Neuronal stem cell (in vitro differentiated cells): Measurements from ENCODE around the gene WHRN.

Source experiments
- DNase-seq: peaks from one replicate; pipeline ENCODE4 v3.0.0-alpha.2; 2013; ENCODE audit warnings: low spot score
- H2AFZ ChIP-seq: one replicate; pipeline ENCODE4 v1.6.1; 2013; ENCODE audit warnings: mild to moderate bottlenecking, low read length, inconsistent platforms
- H2AK5ac ChIP-seq: 2 replicates; pipeline ENCODE4 v1.6.1; 2013; ENCODE audit warnings: low read depth, mild to moderate bottlenecking, inconsistent platforms, low read length, moderate library complexity, mixed read lengths
- H2BK120ac ChIP-seq: 2 replicates; pipeline ENCODE4 v1.6.1; 2013; ENCODE audit warnings: low read depth, mild to moderate bottlenecking, inconsistent platforms, low read length, moderate library complexity, mixed read lengths
- H2BK12ac ChIP-seq: one replicate; pipeline ENCODE4 v1.6.1; 2013; ENCODE audit warnings: low read length, inconsistent platforms
- H2BK15ac ChIP-seq: 2 replicates; pipeline ENCODE4 v1.6.1; 2013; ENCODE audit warnings: mild to moderate bottlenecking, low read length, inconsistent platforms, mixed read lengths
- H2BK5ac ChIP-seq: one replicate; pipeline ENCODE4 v1.6.1; 2013; ENCODE audit warnings: inconsistent platforms, mild to moderate bottlenecking, low read length, moderate library complexity
- H3K14ac ChIP-seq: one replicate; pipeline ENCODE4 v1.6.1; 2013; ENCODE audit warnings: low read length, inconsistent platforms
- H3K18ac ChIP-seq: 2 replicates; pipeline ENCODE4 v1.6.1; 2013; ENCODE audit warnings: low read length, inconsistent platforms
- H3K23ac ChIP-seq: 2 replicates; pipeline ENCODE4 v1.6.1; 2013; ENCODE audit warnings: low read depth, mild to moderate bottlenecking, mixed read lengths, low read length, inconsistent platforms; ENCODE audit not compliant: poor library complexity
- H3K27ac ChIP-seq: replicated peaks from 3 replicates; pipeline ENCODE4 v1.5.1; 2013; ENCODE audit warnings: low read length, inconsistent platforms
- H3K27me3 ChIP-seq, 3 experiments: 2 replicates each; pipeline ENCODE4 v1.6.1; 2013; ENCODE audit warnings: low read length in 3 of 3, mild to moderate bottlenecking in 2 of 3, inconsistent platforms in 1 of 3, low read depth in 1 of 3, mixed read lengths in 1 of 3, moderate library complexity in 1 of 3; ENCODE audit not compliant: control insufficient read depth in 3 of 3, insufficient read depth in 3 of 3
- H3K36me3 ChIP-seq, 2 donors: replicated peaks in 1 of 2; 2 replicates each; pipeline ENCODE4 v1.6.1; 2013; ENCODE audit warnings: low read length in 2 of 2; ENCODE audit not compliant: control insufficient read depth in 2 of 2, insufficient read depth in 2 of 2
- H3K4ac ChIP-seq: 2 replicates; pipeline ENCODE4 v1.6.1; 2013; ENCODE audit warnings: inconsistent platforms, mild to moderate bottlenecking, low read length, moderate library complexity
- H3K4me1 ChIP-seq, 2 donors: 1 replicate in 1 of 2; 2 replicates in 1 of 2; pipeline ENCODE4 v1.6.1; 2013; ENCODE audit warnings: low read length in 2 of 2, low read depth in 1 of 2; ENCODE audit not compliant: control insufficient read depth in 2 of 2, insufficient read depth in 1 of 2
- H3K4me2 ChIP-seq: one replicate; pipeline ENCODE4 v1.6.1; 2013; ENCODE audit warnings: mild to moderate bottlenecking, low read length, inconsistent platforms; ENCODE audit not compliant: insufficient read depth, poor library complexity, severe bottlenecking
- H3K4me3 ChIP-seq, 2 donors: 2 replicates each; pipeline ENCODE4 v1.5.1; 2013; ENCODE audit warnings: low read length in 2 of 2, mild to moderate bottlenecking in 2 of 2, inconsistent platforms in 1 of 2, moderate library complexity in 1 of 2
- H3K79me1 ChIP-seq: one replicate; pipeline ENCODE4 v1.6.1; 2013; ENCODE audit warnings: low read depth, mild to moderate bottlenecking, inconsistent platforms, low read length, moderate library complexity
- H3K9ac ChIP-seq: one replicate; pipeline ENCODE4 v1.6.1; 2013; ENCODE audit warnings: mild to moderate bottlenecking, low read depth, low read length, inconsistent platforms; ENCODE audit not compliant: poor library complexity
- H3K9me3 ChIP-seq, 2 donors: replicated peaks in 1 of 2; 2 replicates each; pipeline versions ENCODE3 to v1.6.1; 2013; ENCODE audit warnings: low read length in 2 of 2, mild to moderate bottlenecking in 2 of 2, inconsistent platforms in 1 of 2, low read depth in 1 of 2, mixed read lengths in 1 of 2, moderate library complexity in 1 of 2; ENCODE audit not compliant: control insufficient read depth in 2 of 2, insufficient read depth in 1 of 2
- H4K8ac ChIP-seq: one replicate; pipeline ENCODE4 v1.6.1; 2013; ENCODE audit warnings: low read depth, mild to moderate bottlenecking, inconsistent platforms, low read length, moderate library complexity
- H4K91ac ChIP-seq: one replicate; pipeline ENCODE4 v1.6.1; 2013; ENCODE audit warnings: low read length, low read depth, mild to moderate bottlenecking, inconsistent platforms; ENCODE audit not compliant: poor library complexity
- WGBS, 2 donors: extraction: QIAGEN DNeasy Blood & Tissue Kit; methylation state at CpG; one replicate each; pipeline ENCODE4 v1.1.7; 2013; ENCODE audit warnings: missing lambda C conversion rate in 2 of 2, mixed read lengths in 1 of 2; ENCODE audit not compliant: insufficient read length in 2 of 2, insufficient replicate concordance in 1 of 2; ENCODE audit errors: extremely low coverage in 2 of 2; 5-methylcytosine and 5-hydroxymethylcytosine counted together

WHRN gene

GRCh38 chr9:114492991-114493390 lies 12.3 kb downstream of the WHRN start:
- Histone ChIP-seq H2AFZ (no peak overlapping the region), H3K14ac (no peak overlapping the region)

GRCh38 chr9:114491430-114492003 lies 13.8 kb downstream of the WHRN start:
- H2AFZ ChIP-seq, result no peak overlapping the region
- no peak overlapping the region for H3K4me2 ChIP-seq
- H2BK5ac ChIP-seq, result no peak overlapping the region
- DNase-seq, result no peak
- peak overlapping the region; percentile 20 for H3K18ac ChIP-seq
- H3K4me3 ChIP-seq, result no peak overlapping the region
- no peak overlapping the region for H2BK15ac ChIP-seq
- H2AK5ac ChIP-seq, result no peak overlapping the region
- H3K14ac ChIP-seq, result no peak overlapping the region
- no peak overlapping the region for H2BK120ac ChIP-seq
- H4K8ac ChIP-seq, result no peak overlapping the region
- H3K27ac ChIP-seq, result no peak overlapping the region
- H4K91ac ChIP-seq, result no peak overlapping the region
- no CpG with 5 or more reads among the region's 17 CpGs for WGBS, 2 donors
- no peaks in the 10 kb centered on the region for H3K27me3 ChIP-seq
- no peak overlapping the region for H3K23ac ChIP-seq
- no peak overlapping the region for H2BK12ac ChIP-seq
- peaks cover 7 to 17% of the 10 kb centered on the region in 2 donors for H3K4me1 ChIP-seq
- no peaks in the 10 kb centered on the region for H3K36me3 ChIP-seq
- H3K9me3 ChIP-seq, result no peaks in the 10 kb centered on the region
- no peak overlapping the region for H3K4ac ChIP-seq
- no peaks in the 10 kb centered on the region for H3K79me1 ChIP-seq
- no peak overlapping the region for H3K9ac ChIP-seq

More at GRCh38 chr9:114492991-114493390, 12.3 kb downstream of the WHRN start:
- H3K27me3 ChIP-seq, result no peaks in the 10 kb centered on the region
- no peak overlapping the region for H3K9ac ChIP-seq
- no peak overlapping the region for H3K4ac ChIP-seq
- H3K9me3 ChIP-seq, result no peaks in the 10 kb centered on the region
- no peak overlapping the region for H2BK12ac ChIP-seq
- no peak overlapping the region for H4K8ac ChIP-seq
- H3K4me2 ChIP-seq, result no peak overlapping the region
- no peak overlapping the region for H3K27ac ChIP-seq
- H3K4me3 ChIP-seq, result no peak overlapping the region
- H2BK5ac ChIP-seq, result no peak overlapping the region
- H3K18ac ChIP-seq, result no peak overlapping the region
- H2AK5ac ChIP-seq, result no peak overlapping the region
- no peak overlapping the region for H3K23ac ChIP-seq
- peaks cover 5 to 23% of the 10 kb centered on the region in 2 donors for H3K4me1 ChIP-seq
- H2BK15ac ChIP-seq, result no peak overlapping the region
- no CpG with 5 or more reads among the region's 7 CpGs for WGBS, 2 donors
- H2BK120ac ChIP-seq, result no peak overlapping the region
- no peaks in the 10 kb centered on the region for H3K79me1 ChIP-seq
- DNase-seq, result no peak
- no peaks in the 10 kb centered on the region for H3K36me3 ChIP-seq
- no peak overlapping the region for H4K91ac ChIP-seq

GRCh38 chr9:114489928-114490327 lies 15.3 kb downstream of the WHRN start:
- no peak overlapping the region for H3K4me2 ChIP-seq
- H2BK5ac ChIP-seq, result no peak overlapping the region
- H2BK15ac ChIP-seq, result no peak overlapping the region
- peaks cover 5% of the 10 kb centered on the region in 2 donors for H3K4me1 ChIP-seq
- no peak overlapping the region for H4K91ac ChIP-seq
- no peaks in the 10 kb centered on the region for H3K9me3 ChIP-seq
- no CpG with 5 or more reads among the region's 12 CpGs for whole genome bisulfite sequencing, 2 donors
- H3K27ac ChIP-seq, result no peak overlapping the region
- no peak overlapping the region for H4K8ac ChIP-seq
- no peak overlapping the region for H3K14ac ChIP-seq
- no peak overlapping the region for H2BK12ac ChIP-seq
- no peak overlapping the region for H2BK120ac ChIP-seq
- no peak overlapping the region for H3K18ac ChIP-seq
- H2AK5ac ChIP-seq, result no peak overlapping the region
- H3K9ac ChIP-seq, result no peak overlapping the region
- H3K4me3 ChIP-seq, result no peak overlapping the region
- no peak overlapping the region for H3K23ac ChIP-seq
- H3K79me1 ChIP-seq, result no peaks in the 10 kb centered on the region
- no peak for DNase-seq
- no peak overlapping the region for H2AFZ ChIP-seq
- no peaks in the 10 kb centered on the region for H3K36me3 ChIP-seq
- H3K4ac ChIP-seq, result no peak overlapping the region
- H3K27me3 ChIP-seq, result no peaks in the 10 kb centered on the region

GRCh38 chr9:114488398-114489129 lies 16.7 kb downstream of the WHRN start:
- Histone ChIP-seq H3K4me3 (no peak overlapping the region), H3K18ac (no peak overlapping the region), H3K27ac (no peak overlapping the region), H3K23ac (no peak overlapping the region), H3K9ac (no peak overlapping the region), H3K4ac (no peak overlapping the region), H3K4me1 (peaks cover 5% of the 10 kb centered on the region in 2 donors), H4K8ac (no peak overlapping the region), H2AK5ac (no peak overlapping the region), H3K36me3 (no peaks in the 10 kb centered on the region), H2BK15ac (no peak overlapping the region), H3K4me2 (no peak overlapping the region), H4K91ac (no peak overlapping the region), H2BK5ac (no peak overlapping the region), H3K9me3 (no peaks in the 10 kb centered on the region), H2BK120ac (no peak overlapping the region), H3K79me1 (peaks cover 2% of the 10 kb centered on the region), H2AFZ (no peak overlapping the region), H2BK12ac (no peak overlapping the region), H3K27me3 (no peaks in the 10 kb centered on the region), H3K14ac (no peak overlapping the region)
- WGBS, 2 donors, result no CpG with 5 or more reads among the region's 7 CpGs
- no peak for DNase-seq
